GM20431 (cell line): ENCODE measurements around the gene CIAO2B.
"Not testable (repeated sequence)": the region's sequence is repeated elsewhere in the genome, so short reads cannot be mapped to it uniquely, and the experiment has no call there.

Experiments
- in situ Hi-C: fragments of 300-500 bp; cut with MseI, MboI; formaldehyde crosslinking; loops from one replicate; pipeline ENCODE4 v1.15.0; 2020; ENCODE audit warnings: low sequenced_read_pairs; ENCODE audit not compliant: unreplicated experiment

CIAO2B gene

GRCh38 chr16:66934138-66934838, at the start of gene CIAO2B:
TSS of gene CIAO2B (minus strand) at chr16:66934402. CDS start at chr16:66934364, 38 bp downstream.
- in situ Hi-C loops, result no loop called here

GRCh38 chr16:66983033-66983432, 48.8 kb upstream of the CIAO2B start:
- in situ Hi-C loops, result no loop called here

- in situ Hi-C loops, result no loop called here
Observed at GRCh38 chr16:66979011-66979717, 45.0 kb upstream of the CIAO2B start.

- in situ Hi-C loops, result no loop called here
Observed at GRCh38 chr16:66977341-66978113, 43.3 kb upstream of the CIAO2B start.

GRCh38 chr16:66976746-66977145, 42.5 kb upstream of the CIAO2B start:
- in situ Hi-C loops, result no loop called here

- in situ Hi-C loops, result no loop called here
Observed at GRCh38 chr16:66975302-66975893, 41.2 kb upstream of the CIAO2B start.

- in situ Hi-C loops, result not testable (repeated sequence)
Observed at GRCh38 chr16:66974932-66975246, 40.7 kb upstream of the CIAO2B start.

- in situ Hi-C loops, result not testable (repeated sequence)
Observed at GRCh38 chr16:66974156-66974931, 40.1 kb upstream of the CIAO2B start.

GRCh38 chr16:66973716-66974115, 39.5 kb upstream of the CIAO2B start:
- in situ Hi-C loops, result no loop called here

- in situ Hi-C loops, result no loop called here
Observed at GRCh38 chr16:66972983-66973382, 38.8 kb upstream of the CIAO2B start.

GRCh38 chr16:66970775-66971720, 36.8 kb upstream of the CIAO2B start:
- in situ Hi-C loops, result no loop called here

GRCh38 chr16:66968847-66969246, 34.6 kb upstream of the CIAO2B start:
- in situ Hi-C loops, result no loop called here

GRCh38 chr16:66964049-66964448, 29.8 kb upstream of the CIAO2B start:
- in situ Hi-C loops, result no loop called here

- in situ Hi-C loops, result no loop called here
Observed at GRCh38 chr16:66961914-66962313, 27.7 kb upstream of the CIAO2B start.

- in situ Hi-C loops, result no loop called here
Observed at GRCh38 chr16:66961065-66961744, 27.0 kb upstream of the CIAO2B start, which contains the start of gene CES3. TSS of gene CES3 (plus strand) at chr16:66961266. CDS start at chr16:66961308, 42 bp downstream.

- in situ Hi-C loops, result no loop called here
Observed at GRCh38 chr16:66960270-66960669, 26.1 kb upstream of the CIAO2B start.

- in situ Hi-C loops, result no loop called here
Observed at GRCh38 chr16:66959704-66960161, 25.5 kb upstream of the CIAO2B start.
